Measurements from ENCODE around the gene DBX2.
"Not testable (repeated sequence)": the region's sequence is repeated elsewhere in the genome, so short reads cannot be mapped to it uniquely, and the experiment has no call there.

DBX2 gene

DNA sequence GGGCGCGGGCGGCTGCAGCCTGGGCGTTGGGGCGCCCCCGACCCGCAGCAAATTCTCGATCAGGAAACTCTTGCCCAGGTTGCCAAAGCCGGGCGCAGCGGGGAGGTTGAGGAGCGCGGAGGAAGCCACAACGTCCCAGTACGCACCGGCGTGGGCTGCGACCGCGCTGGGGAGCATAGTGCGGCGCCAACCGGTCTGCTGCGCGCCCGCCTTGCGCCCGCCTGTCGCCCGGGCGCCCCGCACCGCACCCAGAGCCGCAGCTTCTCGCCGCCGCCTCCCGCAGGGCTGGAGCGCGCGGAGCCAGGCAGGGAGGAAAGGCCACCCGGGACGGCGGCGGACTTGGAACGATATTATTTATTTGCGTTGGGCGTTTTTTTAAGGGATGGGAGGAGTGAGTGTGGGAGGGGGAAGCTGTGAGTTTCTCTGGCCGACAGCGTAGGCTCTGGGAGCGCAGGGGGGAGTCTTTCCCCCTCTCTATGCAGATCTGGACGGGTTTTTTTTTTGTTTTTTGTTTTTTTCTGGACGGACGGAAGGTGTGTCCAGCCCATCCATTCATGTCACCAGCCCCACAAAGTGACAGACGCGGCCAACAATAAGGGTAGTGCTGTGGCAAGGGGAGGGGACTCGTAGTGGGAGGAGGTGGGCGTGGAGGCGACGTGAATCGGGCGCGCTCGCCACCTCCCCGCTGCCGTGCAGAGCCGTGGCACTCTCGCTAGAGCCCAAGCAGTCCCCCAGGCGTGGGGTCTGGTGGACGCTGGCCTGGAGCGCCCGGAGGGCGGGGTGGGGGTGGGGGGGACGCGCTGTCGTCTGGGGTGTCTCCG is at the start of gene DBX2:
DBX2 (minus strand) TSS at position 349 of the 821 bp plus-strand sequence; CDS start at position 177, 172 bp downstream.
- no peak for DNase-seq

- no peak for DNase-seq
Measured at GRCh38 chr12:45098766-45099165, 47.9 kb upstream of the DBX2 start.

DNA sequence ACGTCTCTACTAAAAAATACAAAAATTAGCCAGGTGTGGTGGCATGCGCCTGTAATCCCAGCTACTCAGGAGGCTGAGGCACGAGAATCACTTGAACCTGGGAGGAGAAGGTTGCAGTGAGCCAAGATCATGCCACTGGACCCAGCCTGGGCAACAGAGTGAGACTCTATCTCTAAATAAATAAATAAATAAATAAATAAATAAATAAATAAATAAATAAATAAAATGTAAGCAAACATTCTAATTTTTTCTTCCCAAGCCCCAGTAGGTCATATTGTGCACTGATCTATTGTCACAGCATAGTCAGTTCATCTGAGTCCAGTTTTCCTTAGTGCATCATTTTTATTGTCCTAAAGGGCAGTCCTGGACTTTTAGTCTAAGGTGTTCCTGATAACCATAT is 44.5 kb upstream of the DBX2 start:
- DNase-seq = not testable (repeated sequence)

DNA sequence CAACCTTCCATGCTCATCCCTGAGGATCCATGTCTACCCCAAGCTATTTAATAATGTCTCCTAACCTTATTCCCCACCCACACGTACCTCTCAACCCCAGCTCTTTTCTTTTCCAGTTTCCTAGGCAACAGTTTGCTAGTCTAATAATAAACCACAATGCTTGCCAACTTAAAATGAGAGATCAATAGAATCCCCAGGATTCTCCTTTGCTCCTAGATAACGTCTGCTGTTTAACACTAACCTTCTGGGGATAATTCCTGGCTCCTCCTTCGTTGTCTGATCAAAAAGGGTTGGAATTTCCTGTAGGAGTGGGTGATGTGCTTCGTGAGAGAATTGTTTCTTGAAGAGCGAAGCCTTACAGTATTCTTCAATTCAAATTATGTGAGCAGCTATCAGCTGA is 42.2 kb upstream of the DBX2 start:
- no peak for DNase-seq

DNA sequence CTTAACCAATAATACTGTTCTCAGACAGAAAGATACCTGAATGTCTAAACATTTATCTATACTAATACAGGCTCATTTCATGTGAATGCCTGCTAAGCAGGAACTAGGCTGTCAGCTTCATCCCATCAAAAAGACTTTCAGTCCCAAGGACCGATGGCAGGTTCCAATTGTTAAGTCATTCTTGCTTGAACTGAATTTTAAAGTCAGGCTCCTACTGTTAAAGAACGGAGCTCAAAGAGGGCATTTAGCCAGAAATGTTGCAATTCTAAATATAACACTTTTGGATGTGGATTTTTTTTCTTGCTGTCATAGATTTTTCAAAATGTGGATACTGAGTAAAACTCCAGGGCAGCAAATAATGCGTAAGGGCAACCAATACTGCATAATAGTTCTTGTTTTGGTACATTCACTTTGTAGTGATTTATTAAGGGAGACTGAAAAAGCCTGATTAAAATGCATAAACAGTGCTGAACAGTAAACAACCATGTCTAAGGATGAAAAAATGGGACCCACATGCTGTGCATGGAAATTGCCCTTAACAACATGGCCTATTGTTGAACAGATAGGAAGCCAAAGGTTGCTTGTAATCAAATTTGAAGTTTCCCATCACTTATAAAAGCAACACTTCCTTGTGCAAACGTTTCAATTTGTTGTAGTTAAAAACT is 38.6 kb upstream of the DBX2 start:
- DNase-seq = no peak

- no peak for DNase-seq
Measured at GRCh38 chr12:45088608-45089007, 37.7 kb upstream of the DBX2 start.

GRCh38 chr12:45084248-45084647 is 33.3 kb upstream of the DBX2 start:
- DNase-seq = not testable (repeated sequence)

GRCh38 chr12:45077251-45077650 is 26.4 kb upstream of the DBX2 start:
- no peak for DNase-seq

DNA sequence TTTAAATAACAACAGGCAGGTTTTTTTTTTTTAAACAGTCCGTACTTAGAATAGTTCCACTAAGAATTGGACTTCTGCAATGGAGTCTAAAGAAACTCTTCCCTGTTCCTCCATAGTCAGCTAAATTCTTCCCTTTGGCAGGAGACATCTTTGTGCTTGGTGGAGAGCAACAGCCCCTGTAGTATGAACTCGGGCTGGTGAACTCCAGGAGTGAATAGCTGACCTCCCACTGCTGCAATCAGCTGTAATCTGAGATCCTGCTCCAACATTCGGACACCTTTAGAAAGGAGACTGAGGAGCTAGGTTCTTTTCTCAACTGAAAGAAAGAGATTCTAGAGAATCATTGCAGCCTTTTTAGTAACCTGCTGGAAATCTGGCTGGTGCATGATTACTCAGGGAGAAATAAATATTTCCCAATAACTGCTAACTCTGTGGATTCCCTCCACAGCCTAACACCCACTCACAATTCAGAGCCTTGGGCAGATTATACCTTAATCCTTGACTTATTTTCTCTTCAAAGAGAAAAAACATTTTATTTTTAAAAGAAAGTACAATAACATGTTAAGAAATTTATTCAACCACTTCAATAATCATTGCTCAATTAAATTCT is 25.6 kb upstream of the DBX2 start:
- no peak for DNase-seq

DNA sequence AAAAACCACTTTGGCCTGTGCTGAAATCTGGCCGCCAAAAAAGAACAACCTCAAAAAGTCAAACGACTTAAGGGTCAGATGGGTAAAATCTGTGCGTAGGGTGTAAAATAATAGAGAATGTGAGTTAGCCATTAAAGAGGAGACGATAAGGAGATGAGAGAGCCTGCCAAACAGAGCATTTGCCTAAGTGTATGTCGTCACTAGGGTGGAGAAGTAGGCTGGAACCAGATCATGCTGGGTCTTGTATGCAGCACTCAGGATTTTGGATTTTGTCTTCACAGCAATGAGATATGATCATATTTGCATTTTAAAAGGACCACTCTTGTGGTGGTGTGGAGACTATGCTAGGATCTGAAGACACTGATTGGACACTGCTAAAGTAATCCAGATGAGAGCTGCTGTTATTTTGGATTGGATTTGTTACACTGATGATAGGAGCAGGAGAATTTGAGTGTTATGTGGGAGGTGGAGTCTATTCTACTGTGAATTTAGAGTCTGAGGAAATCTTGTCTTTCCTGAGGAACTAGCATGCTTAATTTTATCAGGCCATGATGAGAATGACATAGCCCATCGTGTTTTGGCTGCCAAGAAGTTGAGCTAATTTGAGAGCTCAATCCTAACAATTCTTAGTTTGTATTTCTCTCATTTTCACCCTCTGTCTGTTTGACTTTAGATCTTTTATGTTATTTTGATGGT is 24.8 kb upstream of the DBX2 start:
- DNase-seq = no peak

DNA sequence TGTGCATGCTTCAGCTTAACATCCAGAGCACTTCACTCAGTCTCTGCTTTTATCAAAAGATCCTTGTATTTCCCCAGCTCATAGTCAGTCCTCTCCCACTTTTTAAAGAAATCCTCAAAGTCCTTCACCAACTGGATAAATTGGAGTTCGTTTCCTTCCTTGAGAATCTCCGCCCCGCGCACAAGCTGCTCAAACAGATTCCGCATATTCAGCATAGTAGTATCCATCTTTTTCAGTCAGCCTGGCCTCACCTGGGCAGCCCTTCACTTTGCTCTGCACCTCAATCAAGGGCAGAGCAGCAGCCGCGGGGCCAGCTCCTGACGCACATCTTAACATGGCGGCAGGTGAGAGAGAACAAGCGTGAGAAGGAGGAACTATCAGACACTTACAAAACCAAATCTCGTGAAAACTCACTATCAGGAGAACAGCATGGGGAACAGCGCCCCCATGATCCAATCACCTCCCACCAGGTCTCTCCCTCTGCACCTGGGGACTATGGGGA is 14.3 kb upstream of the DBX2 start:
- no peak for DNase-seq

DNA sequence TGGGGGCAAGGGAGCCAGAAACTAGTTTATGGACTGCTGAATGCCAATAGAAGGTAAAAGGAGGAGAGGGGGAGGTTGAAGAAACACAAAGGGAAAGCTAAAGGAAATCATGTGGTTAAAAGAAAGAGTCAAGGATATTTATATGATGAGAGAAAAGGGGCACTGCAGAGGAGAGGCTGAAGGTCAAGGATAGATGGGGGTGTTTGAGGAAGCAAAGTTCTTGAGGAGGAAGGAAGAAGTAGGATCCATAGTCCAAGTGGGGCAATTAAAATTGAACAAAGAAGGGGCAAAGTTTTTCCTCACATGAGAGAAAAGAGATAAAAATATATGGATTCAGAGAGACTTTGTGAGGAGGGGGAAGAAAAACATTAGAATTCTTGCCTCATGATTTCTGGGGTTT is 10.1 kb upstream of the DBX2 start:
- DNase-seq = no peak

GRCh38 chr12:45051572-45052125 is 750 bp upstream of the DBX2 start:
- DNase-seq = no peak

DNA sequence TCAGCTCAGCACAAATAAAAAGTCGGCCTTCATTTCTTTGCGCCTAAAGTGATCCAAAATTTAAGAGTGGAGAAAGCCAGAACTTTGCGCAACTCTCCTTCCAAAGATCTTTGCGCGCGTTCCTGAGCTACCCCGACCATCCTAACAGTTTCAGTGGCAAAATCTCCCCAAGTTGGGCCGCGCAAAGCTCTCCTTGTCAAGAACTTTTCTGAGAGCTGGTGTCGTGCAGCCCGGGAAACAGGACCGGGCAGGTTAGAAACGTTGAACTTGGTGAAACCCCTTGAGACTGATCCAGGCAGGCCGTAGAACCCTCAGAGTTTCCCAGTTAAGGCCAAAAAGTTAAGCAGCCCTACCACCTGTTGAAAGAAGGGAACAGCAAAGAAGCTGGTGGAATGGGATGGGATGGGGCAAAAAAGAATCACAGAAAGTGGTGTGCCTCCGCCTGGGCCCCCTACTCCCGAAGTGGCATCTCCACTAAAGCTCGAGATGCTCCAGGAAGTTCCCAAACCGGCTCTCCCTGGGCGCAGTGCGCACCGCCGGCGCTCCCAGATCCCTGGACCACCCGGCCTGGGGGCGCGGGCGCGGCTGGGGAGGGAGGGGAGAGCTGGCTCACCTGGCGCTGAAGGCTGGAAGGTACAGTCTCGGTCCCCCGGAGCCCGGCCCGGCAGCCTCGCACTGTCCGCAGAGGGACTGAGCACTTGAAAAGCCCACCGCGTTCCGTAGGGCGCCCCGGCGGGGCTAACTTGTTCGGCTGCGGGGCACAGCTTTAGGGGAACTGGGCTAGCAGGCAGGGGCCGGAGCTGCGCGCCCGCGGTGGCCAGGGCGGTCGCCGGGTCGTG is 768 bp downstream of the DBX2 start:
- DNase-seq = no peak

DNA sequence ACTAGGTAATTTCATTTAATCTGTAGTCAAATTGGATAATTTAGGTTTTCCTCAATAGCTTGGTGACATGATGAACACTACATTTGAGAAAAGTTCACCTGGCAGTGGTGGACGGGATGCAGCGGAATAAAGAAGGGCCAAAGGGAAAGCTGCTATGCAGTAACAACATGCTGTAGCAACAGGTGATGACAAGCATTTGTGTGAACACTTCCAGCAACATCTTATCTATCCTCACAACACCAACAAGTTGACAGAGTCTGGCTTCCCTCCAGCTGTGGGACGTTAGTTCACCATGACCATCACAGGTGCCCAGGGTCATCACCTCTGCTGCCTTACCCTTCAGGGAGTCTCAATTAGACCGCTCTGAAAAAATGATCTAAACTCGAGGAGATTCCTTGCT is 8.3 kb downstream of the DBX2 start:
- DNase-seq = no peak

DNA sequence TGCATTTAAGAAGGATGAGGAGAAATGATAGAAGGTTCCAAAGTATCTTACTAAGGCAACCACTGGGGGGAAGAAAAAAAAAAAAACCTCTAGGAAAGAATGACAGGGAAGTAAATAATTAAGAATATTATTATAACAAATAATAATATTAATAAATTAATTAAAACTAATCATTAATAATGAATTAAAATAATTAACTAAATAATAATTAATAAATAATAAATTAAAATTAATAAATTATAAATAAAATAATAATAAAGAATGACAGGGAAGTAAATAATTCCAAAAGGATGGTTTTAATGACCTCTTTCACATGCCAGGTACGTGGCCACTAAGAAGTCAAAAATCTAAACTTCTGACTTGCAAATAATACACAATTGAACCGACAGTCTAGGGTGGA is 9.9 kb downstream of the DBX2 start:
- no peak for DNase-seq

DNA sequence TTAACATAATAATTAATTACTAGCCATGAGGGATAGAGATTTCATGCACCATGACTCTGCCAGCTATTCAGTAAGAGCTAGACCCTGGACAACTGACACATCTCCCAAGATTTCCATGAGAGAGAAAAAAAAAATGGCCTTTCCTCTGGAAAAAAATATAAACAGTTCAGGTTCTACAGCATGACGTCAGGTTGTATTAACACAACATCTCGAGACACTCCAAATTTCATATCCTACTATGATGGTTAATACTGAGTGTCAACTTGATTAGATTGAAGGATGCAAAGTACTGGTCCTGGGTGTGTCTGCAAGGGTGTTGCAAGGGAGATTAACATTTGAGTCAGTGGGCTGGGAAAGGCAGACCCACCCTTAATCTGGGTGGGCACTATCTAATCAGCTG is 11.1 kb downstream of the DBX2 start:
- no peak for DNase-seq

GRCh38 chr12:45034861-45035265 is 16.0 kb downstream of the DBX2 start:
- no peak for DNase-seq

DNA sequence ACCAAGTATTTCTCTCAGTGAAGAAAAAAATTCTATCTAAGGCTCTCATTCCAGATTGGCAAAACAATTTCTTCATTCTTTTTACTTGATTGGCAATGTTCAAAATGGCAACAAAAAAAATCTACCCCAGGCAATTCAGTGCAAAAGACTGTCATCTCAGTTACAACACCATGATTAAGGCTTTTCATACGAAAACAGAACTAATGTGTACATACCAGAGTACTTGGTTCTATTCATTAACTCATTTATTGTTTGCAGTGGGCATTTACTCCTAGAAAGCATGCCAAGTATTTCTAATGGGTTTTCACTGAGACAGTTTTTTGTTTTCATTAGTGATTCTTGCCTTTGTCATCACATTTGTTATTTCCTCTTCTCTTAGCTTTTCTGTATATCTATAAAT is 33.0 kb downstream of the DBX2 start:
- no peak for DNase-seq

GRCh38 chr12:45014396-45014795 is 36.5 kb downstream of the DBX2 start:
- DNase-seq = no peak

DNA sequence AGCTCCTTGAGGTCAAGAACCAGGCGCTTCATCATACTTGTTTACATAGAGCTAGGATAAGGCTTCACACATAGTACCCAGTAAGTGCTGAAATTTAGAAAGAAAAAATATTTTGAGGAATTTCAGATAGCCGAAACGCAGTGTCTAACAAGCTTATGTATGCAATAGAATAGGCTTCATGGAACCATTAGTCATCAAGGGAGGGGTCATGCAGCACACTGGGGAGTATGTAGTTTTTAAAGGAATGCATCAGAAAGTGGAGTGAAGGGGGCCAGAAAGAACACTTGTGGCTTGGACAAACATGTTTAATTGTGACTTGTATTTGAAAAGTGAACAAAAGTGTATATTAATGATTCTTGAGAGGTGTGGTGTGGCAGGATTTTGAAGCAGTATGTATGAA is 38.1 kb downstream of the DBX2 start:
- DNase-seq = no peak

GRCh38 chr12:45010059-45010458 is 40.8 kb downstream of the DBX2 start:
- no peak for DNase-seq
